Measurements from ENCODE around the gene FAM177A1. TPM values are rescaled to one million over a fixed set of nuclear protein-coding genes. Genes with fewer than 3 reads are reported as not detected.
"Not testable (repeated sequence)": the region's sequence is repeated elsewhere in the genome, so short reads cannot be mapped to it uniquely, and the experiment has no call there.

The FAM177A1 gene
- total RNA-seq, 1 donor from 2014 or later = 58.2 TPM

DNA sequence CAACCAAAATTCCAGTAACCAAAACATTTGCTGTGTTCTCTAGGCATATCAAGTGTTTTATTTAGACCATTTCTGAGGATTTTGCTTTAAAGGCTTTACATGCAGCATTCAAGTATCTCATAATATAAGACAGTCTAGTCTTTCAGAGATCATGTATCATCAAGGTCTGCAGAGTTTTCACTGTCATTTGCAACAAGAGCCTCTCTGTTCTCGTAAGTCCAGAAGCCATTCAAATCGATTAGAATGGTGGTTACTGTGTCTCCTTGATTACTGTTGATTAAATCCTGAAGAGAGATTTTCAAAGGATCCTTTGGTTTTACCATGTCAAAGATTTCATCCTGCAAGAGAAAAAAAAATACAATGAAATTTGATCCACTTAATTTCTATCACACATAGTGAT lies 39.4 kb downstream of the FAM177A1 start:
- H3K27me3 Mint-ChIP-seq (ENCODE audit: insufficient read depth, low read depth) = peaks cover 2% of the 10 kb centered on the region
- Histone ChIP-seq H3F3A (ENCODE audit: low read depth) (no peaks in the 10 kb centered on the region), H3K4me1 (no peaks in the 10 kb centered on the region), H3K9me3 (ENCODE audit: low read depth) (no peaks in the 10 kb centered on the region), H3K27me3 (no peaks in the 10 kb centered on the region), H3K36me3 (peaks cover 4% of the 10 kb centered on the region), H3K79me2 (ENCODE audit: low read depth) (no peaks in the 10 kb centered on the region), H3K9ac (no peak overlapping the region), H4K20me1 (ENCODE audit: low read depth) (no peaks in the 10 kb centered on the region), H3K4me3 (no peak overlapping the region), H2AFZ (replicated peaks) (no peak overlapping the region), H3K27ac (no peak overlapping the region), H3K4me2 (no peak overlapping the region)
- DNase-seq (ENCODE audit: low spot score) = no peak
- no peak overlapping the region for H3K27ac Mint-ChIP-seq
- H3K36me3 Mint-ChIP-seq = peaks cover 26% of the 10 kb centered on the region
- H3K4me1 Mint-ChIP-seq = no peaks in the 10 kb centered on the region
- H3K9me3 Mint-ChIP-seq = no peaks in the 10 kb centered on the region
- TF ChIP-seq, protein P1, sequence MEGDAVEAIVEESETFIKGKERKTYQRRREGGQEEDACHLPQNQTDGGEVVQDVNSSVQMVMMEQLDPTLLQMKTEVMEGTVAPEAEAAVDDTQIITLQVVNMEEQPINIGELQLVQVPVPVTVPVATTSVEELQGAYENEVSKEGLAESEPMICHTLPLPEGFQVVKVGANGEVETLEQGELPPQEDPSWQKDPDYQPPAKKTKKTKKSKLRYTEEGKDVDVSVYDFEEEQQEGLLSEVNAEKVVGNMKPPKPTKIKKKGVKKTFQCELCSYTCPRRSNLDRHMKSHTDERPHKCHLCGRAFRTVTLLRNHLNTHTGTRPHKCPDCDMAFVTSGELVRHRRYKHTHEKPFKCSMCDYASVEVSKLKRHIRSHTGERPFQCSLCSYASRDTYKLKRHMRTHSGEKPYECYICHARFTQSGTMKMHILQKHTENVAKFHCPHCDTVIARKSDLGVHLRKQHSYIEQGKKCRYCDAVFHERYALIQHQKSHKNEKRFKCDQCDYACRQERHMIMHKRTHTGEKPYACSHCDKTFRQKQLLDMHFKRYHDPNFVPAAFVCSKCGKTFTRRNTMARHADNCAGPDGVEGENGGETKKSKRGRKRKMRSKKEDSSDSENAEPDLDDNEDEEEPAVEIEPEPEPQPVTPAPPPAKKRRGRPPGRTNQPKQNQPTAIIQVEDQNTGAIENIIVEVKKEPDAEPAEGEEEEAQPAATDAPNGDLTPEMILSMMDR (IDR thresholded peaks at IDR 0.05) = no peak
- TF ChIP-seq EZH2phosphoT487 (IDR thresholded peaks at IDR 0.05) = no peak
- H3K4me3 Mint-ChIP-seq = no peak overlapping the region

- Histone ChIP-seq H3K79me2 (ENCODE audit: low read depth) (no peaks in the 10 kb centered on the region), H3K9me3 (ENCODE audit: low read depth) (no peaks in the 10 kb centered on the region), H4K20me1 (ENCODE audit: low read depth) (no peaks in the 10 kb centered on the region), H3K27ac (no peak overlapping the region), H3K9ac (no peak overlapping the region), H3K4me1 (no peaks in the 10 kb centered on the region), H2AFZ (replicated peaks) (no peak overlapping the region), H3K27me3 (no peaks in the 10 kb centered on the region), H3K4me3 (no peak overlapping the region), H3K4me2 (no peak overlapping the region), H3K36me3 (peaks cover 4% of the 10 kb centered on the region), H3F3A (ENCODE audit: low read depth) (no peaks in the 10 kb centered on the region)
- TF ChIP-seq EZH2 (IDR thresholded peaks at IDR 0.05) (no peak), EZH2phosphoT487 (IDR thresholded peaks at IDR 0.05) (no peak)
- TF ChIP-seq, protein P1 (IDR thresholded peaks at IDR 0.05) = no peak
- Mint-ChIP-seq H3K27ac (no peak overlapping the region), H3K36me3 (peaks cover 28% of the 10 kb centered on the region), H3K4me1 (no peaks in the 10 kb centered on the region), H3K27me3 (ENCODE audit: insufficient read depth, low read depth) (no peaks in the 10 kb centered on the region), H3K9me3 (no peaks in the 10 kb centered on the region), H3K4me3 (no peak overlapping the region)
- no peak for DNase-seq (ENCODE audit: low spot score)
Measured at GRCh38 chr14:35088514-35088913, 42.4 kb downstream of the FAM177A1 start.

DNA sequence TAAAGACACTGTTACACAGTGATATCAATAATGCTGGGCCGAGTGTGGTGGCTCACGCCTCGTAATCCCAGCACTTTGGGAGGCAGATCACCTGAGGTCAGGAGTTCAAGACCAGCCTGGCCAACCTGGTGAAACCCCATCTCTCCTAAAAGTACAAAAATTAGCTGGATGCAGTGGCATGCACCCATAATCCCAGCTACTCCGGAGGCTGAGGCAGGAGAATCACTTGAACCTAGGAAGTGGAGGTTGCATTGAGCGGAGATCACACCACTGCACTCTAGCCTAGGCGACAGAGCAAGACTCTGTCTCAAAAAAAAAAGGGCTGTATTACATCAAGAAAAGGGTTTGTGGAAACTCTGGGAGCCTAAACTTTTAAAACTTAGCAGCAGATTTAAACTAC lies 48.6 kb downstream of the FAM177A1 start:
- not testable (repeated sequence) for H3K9ac ChIP-seq; H3K4me3 Mint-ChIP-seq; H3K4me1 Mint-ChIP-seq; H3K27me3 Mint-ChIP-seq (ENCODE audit: insufficient read depth, low read depth); H3K4me3 ChIP-seq; H3K9me3 ChIP-seq (ENCODE audit: low read depth); H3K4me2 ChIP-seq; DNase-seq (ENCODE audit: low spot score); H3K27ac ChIP-seq; H3K27ac Mint-ChIP-seq; H3K79me2 ChIP-seq (ENCODE audit: low read depth); H3F3A ChIP-seq (ENCODE audit: low read depth); H4K20me1 ChIP-seq (ENCODE audit: low read depth); H3K27me3 ChIP-seq; H3K4me1 ChIP-seq; H3K9me3 Mint-ChIP-seq; H2AFZ ChIP-seq (replicated peaks)
- peaks cover 10% of the 10 kb centered on the region for H3K36me3 ChIP-seq
- H3K36me3 Mint-ChIP-seq = peaks cover 25% of the 10 kb centered on the region

- Histone ChIP-seq H3K36me3 (peaks cover 14% of the 10 kb centered on the region), H3F3A (ENCODE audit: low read depth) (no peaks in the 10 kb centered on the region), H3K4me2 (no peak overlapping the region), H3K9me3 (ENCODE audit: low read depth) (no peaks in the 10 kb centered on the region), H3K4me1 (no peaks in the 10 kb centered on the region), H3K4me3 (no peak overlapping the region), H3K79me2 (ENCODE audit: low read depth) (no peaks in the 10 kb centered on the region), H3K27me3 (no peaks in the 10 kb centered on the region), H3K9ac (no peak overlapping the region), H3K27ac (no peak overlapping the region), H4K20me1 (ENCODE audit: low read depth) (no peaks in the 10 kb centered on the region), H2AFZ (replicated peaks) (no peak overlapping the region)
- TF ChIP-seq, protein P1 (IDR thresholded peaks at IDR 0.05) = no peak
- TF ChIP-seq EZH2 (IDR thresholded peaks at IDR 0.05) = no peak
- no peak for TF ChIP-seq EZH2phosphoT487 (IDR thresholded peaks at IDR 0.05)
- H3K9me3 Mint-ChIP-seq = no peaks in the 10 kb centered on the region
- H3K27ac Mint-ChIP-seq = no peak overlapping the region
- peaks cover 38% of the 10 kb centered on the region for H3K36me3 Mint-ChIP-seq
- no peaks in the 10 kb centered on the region for H3K4me1 Mint-ChIP-seq
- H3K4me3 Mint-ChIP-seq = no peak overlapping the region
- no peak for DNase-seq (ENCODE audit: low spot score)
- H3K27me3 Mint-ChIP-seq (ENCODE audit: insufficient read depth, low read depth) = no peaks in the 10 kb centered on the region
Measured at GRCh38 chr14:35107866-35108265, 61.8 kb downstream of the FAM177A1 start.
